GM18511 (cell line): Measurements from ENCODE around the gene WNT2B.

ENCODE experiments used
- ATAC-seq: cut with Tn5 transposase; IDR thresholded peaks from one replicate; pipeline ENCODE4 v1.9.1; 2021; ENCODE audit warnings: mild to moderate bottlenecking, moderate library complexity; ENCODE audit not compliant: unreplicated experiment

The WNT2B gene

DNA sequence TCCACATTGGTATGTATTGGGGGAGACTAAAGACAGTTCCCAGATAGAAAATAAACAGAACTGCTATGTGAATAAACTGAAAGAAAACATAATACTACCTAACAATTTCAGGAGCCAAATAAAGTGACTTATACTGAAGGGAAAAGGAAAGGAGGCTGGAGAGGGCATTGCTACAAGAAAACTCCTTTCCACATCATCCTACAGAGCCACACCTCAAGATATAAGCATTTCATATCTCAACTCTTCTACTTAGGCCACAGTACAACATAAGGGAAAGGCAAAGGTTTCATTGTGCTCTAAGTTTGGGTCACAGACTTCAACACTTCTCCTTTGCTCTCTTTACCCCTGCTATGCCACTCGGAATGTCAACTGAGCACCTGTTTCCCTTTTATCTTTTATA lies 55.3 kb downstream of the WNT2B start:
- ATAC-seq, result no peak

DNA sequence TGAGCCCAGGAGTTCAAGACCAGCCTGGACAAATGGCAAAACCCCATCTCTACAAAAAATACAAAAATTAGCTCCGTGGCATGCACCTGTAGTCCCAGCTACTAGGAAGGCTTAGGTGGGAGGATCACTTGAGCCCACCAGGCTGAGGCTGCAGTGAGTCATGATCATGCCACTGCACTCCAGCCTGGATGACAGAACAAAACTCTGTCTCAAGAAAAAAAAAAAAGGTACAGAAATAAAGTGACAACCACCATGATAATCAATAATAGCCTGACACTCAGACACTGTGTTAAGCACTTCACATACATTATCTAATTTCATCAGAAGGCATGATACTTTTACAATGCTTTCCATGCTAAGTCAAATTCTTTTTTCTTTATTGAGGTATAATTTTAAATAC lies 57.0 kb downstream of the WNT2B start:
- ATAC-seq, result no peak

DNA sequence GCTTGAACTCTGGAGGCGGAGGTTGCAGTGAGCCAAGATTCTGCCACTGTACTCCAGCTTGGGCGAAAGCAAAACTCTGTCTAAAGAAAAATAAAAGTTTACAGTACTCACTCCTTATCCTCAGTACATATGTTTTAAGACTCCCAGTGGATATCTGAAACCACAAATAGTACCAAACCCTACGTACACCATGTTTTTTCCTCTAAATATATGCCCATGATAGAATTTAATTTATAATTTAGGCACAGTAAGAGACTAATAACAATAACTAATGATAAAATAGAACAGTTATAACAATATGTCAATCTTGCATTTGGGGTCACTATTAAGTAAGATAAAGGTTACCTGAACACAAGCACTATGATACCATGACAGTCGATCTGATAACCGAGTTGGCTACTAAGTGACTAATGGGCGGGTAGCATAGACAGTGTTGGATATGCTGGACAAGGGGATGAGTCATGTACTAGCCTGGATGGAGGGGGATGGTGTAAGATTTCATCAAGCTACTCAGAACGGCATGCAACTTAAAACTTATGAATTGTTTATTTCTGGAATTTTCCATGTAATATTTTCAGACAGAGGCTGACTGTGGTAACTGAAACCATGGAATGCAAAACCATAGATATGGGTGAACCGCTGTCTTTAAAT lies 66.5 kb downstream of the WNT2B start:
- ATAC-seq, result no peak

DNA sequence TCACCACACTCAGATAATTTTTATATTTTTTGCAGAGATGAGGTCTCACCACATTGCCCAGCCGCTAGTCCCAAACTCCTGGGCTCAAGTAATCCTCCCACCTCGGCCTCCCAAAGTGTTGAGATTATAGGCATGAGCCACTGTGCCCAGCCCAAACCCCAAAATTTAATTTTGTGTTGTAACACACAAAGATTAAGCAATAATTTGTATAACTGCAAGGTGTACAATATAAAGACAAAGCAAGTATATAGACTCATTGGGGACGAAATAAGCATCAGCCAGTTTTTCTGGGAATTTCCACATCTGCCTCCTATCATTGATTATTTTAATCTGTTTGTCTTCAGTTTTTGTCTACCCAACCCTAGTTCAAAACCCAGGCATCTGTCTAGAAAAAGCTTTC lies 67.5 kb downstream of the WNT2B start:
- no peak for ATAC-seq
